H9 (cell line): ENCODE measurements around the gene GRB10. TPM values are rescaled to one million over a fixed set of nuclear protein-coding genes. Genes with fewer than 3 reads are reported as not detected.

ENCODE experiments used
- DNase-seq: peaks from one replicate; pipeline ENCODE4 v3.0.0-alpha.2; 2017
- H2AFZ ChIP-seq: one replicate; pipeline ENCODE4 v1.6.1; 2013; ENCODE audit warnings: mild to moderate bottlenecking, low read length, control low read depth, moderate library complexity
- H2AK5ac ChIP-seq: 2 replicates; pipeline ENCODE4 v1.6.1; 2013; ENCODE audit warnings: low read length, control low read depth, mixed read lengths; ENCODE audit not compliant: insufficient read length
- H2BK120ac ChIP-seq: one replicate; pipeline ENCODE4 v1.6.1; 2013; ENCODE audit warnings: low read depth, mild to moderate bottlenecking, low read length, control low read depth, inconsistent platforms; ENCODE audit not compliant: poor library complexity, severe bottlenecking
- H2BK12ac ChIP-seq: 2 replicates; pipeline ENCODE4 v1.6.1; 2013; ENCODE audit warnings: low read length, control low read depth, mixed read lengths, low read depth; ENCODE audit not compliant: insufficient read length
- H2BK15ac ChIP-seq: 2 replicates; pipeline ENCODE4 v1.6.1; 2013; ENCODE audit warnings: low read depth, low read length, control low read depth
- H2BK20ac ChIP-seq: one replicate; pipeline ENCODE4 v1.6.1; 2013; ENCODE audit warnings: low read depth, mild to moderate bottlenecking, low read length, control low read depth, inconsistent platforms; ENCODE audit not compliant: poor library complexity, severe bottlenecking
- H2BK5ac ChIP-seq: 2 replicates; pipeline ENCODE4 v1.6.1; 2013; ENCODE audit warnings: low read length, control low read depth, mixed read lengths; ENCODE audit not compliant: insufficient read length
- H3K14ac ChIP-seq: 2 replicates; pipeline ENCODE4 v1.6.1; 2013; ENCODE audit warnings: low read length, control low read depth; ENCODE audit not compliant: insufficient read depth
- H3K18ac ChIP-seq: 2 replicates; pipeline ENCODE4 v1.6.1; 2013; ENCODE audit warnings: low read depth, mild to moderate bottlenecking, mixed read lengths, low read length, control low read depth; ENCODE audit not compliant: insufficient read length
- H3K23ac ChIP-seq: 2 replicates; pipeline ENCODE4 v1.6.1; 2013; ENCODE audit warnings: low read length, control low read depth, mixed read lengths, low read depth; ENCODE audit not compliant: insufficient read length
- H3K23me2 ChIP-seq: 2 replicates; pipeline ENCODE4 v1.6.1; 2013; ENCODE audit warnings: low read depth, mild to moderate bottlenecking, mixed read lengths, low read length, control low read depth; ENCODE audit not compliant: insufficient read length, poor library complexity, severe bottlenecking
- H3K27ac ChIP-seq: 2 replicates; pipeline ENCODE4 v1.5.1; 2013; ENCODE audit warnings: low read length, control low read depth, mixed read lengths, low read depth; ENCODE audit not compliant: insufficient read length
- H3K27me3 ChIP-seq: 2 replicates; pipeline ENCODE4 v1.6.1; 2013; ENCODE audit warnings: low read length, control low read depth, inconsistent platforms; ENCODE audit not compliant: insufficient read depth
- H3K4ac ChIP-seq: 2 replicates; pipeline ENCODE4 v1.6.1; 2013; ENCODE audit warnings: low read depth, mild to moderate bottlenecking, control low read depth, inconsistent platforms, low read length, moderate library complexity
- H3K4me1 ChIP-seq: 2 replicates; pipeline ENCODE4 v1.6.1; 2013; ENCODE audit warnings: low read length, control low read depth, inconsistent platforms; ENCODE audit not compliant: insufficient read depth
- H3K4me2 ChIP-seq: 2 replicates; pipeline ENCODE4 v1.6.1; 2013; ENCODE audit warnings: low read length, control low read depth, mixed read lengths; ENCODE audit not compliant: insufficient read length, insufficient read depth
- H3K56ac ChIP-seq: 2 replicates; pipeline ENCODE4 v1.6.1; 2013; ENCODE audit warnings: low read depth, mild to moderate bottlenecking, mixed read lengths, low read length, control low read depth; ENCODE audit not compliant: insufficient read length
- H3K79me1 ChIP-seq: 2 replicates; pipeline ENCODE4 v1.6.1; 2013; ENCODE audit warnings: low read depth, mild to moderate bottlenecking, moderate library complexity, low read length, control low read depth, inconsistent platforms; ENCODE audit not compliant: insufficient read depth, poor library complexity, severe bottlenecking
- H3K79me2 ChIP-seq: 2 replicates; pipeline ENCODE4 v1.6.1; 2013; ENCODE audit warnings: low read length, control low read depth, inconsistent platforms; ENCODE audit not compliant: insufficient read depth
- H3K9ac ChIP-seq: 2 replicates; pipeline ENCODE4 v1.6.1; 2013; ENCODE audit warnings: low read length, control low read depth, mixed read lengths; ENCODE audit not compliant: insufficient read length; ENCODE audit errors: extremely low read depth
- H3K9me3 ChIP-seq: one replicate; pipeline ENCODE4 v1.6.1; 2013; ENCODE audit warnings: low read depth, low read length, inconsistent platforms; ENCODE audit not compliant: control insufficient read depth
- H3T11ph ChIP-seq: one replicate; pipeline ENCODE4 v1.6.1; 2013; ENCODE audit warnings: mild to moderate bottlenecking, low read length, control low read depth, inconsistent platforms
- H4K20me1 ChIP-seq: one replicate; pipeline ENCODE4 v1.6.1; 2013; ENCODE audit not compliant: control insufficient read depth, insufficient read length, insufficient read depth
- H4K5ac ChIP-seq: 2 replicates; pipeline ENCODE4 v1.6.1; 2013; ENCODE audit warnings: low read depth, mild to moderate bottlenecking, mixed read lengths, low read length, control low read depth; ENCODE audit not compliant: insufficient read length
- H4K8ac ChIP-seq: replicated peaks from 2 replicates; pipeline ENCODE4 v1.6.1; 2013; ENCODE audit warnings: low read length, control low read depth, mixed read lengths, low read depth; ENCODE audit not compliant: insufficient read length
- H4K91ac ChIP-seq: 2 replicates; pipeline ENCODE4 v1.6.1; 2013; ENCODE audit warnings: low read depth, mild to moderate bottlenecking, moderate library complexity, mixed read lengths, low read length, control low read depth; ENCODE audit not compliant: insufficient read length
- H3K27ac Mint-ChIP-seq, 3 experiments: 2 replicates in 2 of 3; 3 replicates in 1 of 3; pipeline ENCODE4 v1.8.0; 2020 to 2021; ENCODE audit warnings: mixed read lengths in 3 of 3, mild to moderate bottlenecking in 1 of 3, moderate library complexity in 1 of 3
- H3K27me3 Mint-ChIP-seq: 2 replicates; pipeline ENCODE4 v1.8.0; 2021; ENCODE audit warnings: low read depth, mild to moderate bottlenecking, moderate library complexity, mixed read lengths
- H3K36me3 Mint-ChIP-seq, 3 experiments: 2 replicates in 2 of 3; 3 replicates in 1 of 3; pipeline ENCODE4 v1.8.0; 2020 to 2021; ENCODE audit warnings: low read depth in 3 of 3, mixed read lengths in 3 of 3; ENCODE audit not compliant: insufficient read depth in 1 of 3
- H3K4me1 Mint-ChIP-seq, 2 experiments: 2 replicates each; pipeline ENCODE4 v1.8.0; 2020; ENCODE audit warnings: mixed read lengths in 2 of 2
- H3K4me3 Mint-ChIP-seq, 2 experiments: 2 replicates in 1 of 2; 3 replicates in 1 of 2; pipeline ENCODE4 v1.8.0; 2020 to 2021; ENCODE audit warnings: mild to moderate bottlenecking in 2 of 2, mixed read lengths in 2 of 2, moderate library complexity in 1 of 2
- H3K9me3 Mint-ChIP-seq, 2 experiments: 2 replicates in 1 of 2; 3 replicates in 1 of 2; pipeline ENCODE4 v1.8.0; 2020; ENCODE audit warnings: mild to moderate bottlenecking in 2 of 2, mixed read lengths in 2 of 2, moderate library complexity in 1 of 2
- WGBS: extraction: QIAGEN DNeasy Blood & Tissue Kit; methylation state at CpG from one replicate; pipeline ENCODE4 v1.1.7; 2013; ENCODE audit warnings: missing lambda C conversion rate, low lambda C conversion rate, mixed read lengths; ENCODE audit not compliant: insufficient read length; ENCODE audit errors: extremely low coverage; 5-methylcytosine and 5-hydroxymethylcytosine counted together
- total RNA-seq: library from RNA; stranded (reverse); gene quantifications from 2 replicates; pipeline ENCODE4 v1.2.1, GENCODE V29; 2021
- TF ChIP-seq, protein P1 (sequence below): fragments of 200-600 bp; sonication (generic); conservative IDR thresholded peaks from 3 replicates; pipeline ENCODE4 v1.8.0; 2021; ENCODE audit warnings: antibody characterized with exemption, mild to moderate bottlenecking

GRB10 gene
- total RNA-seq, 1 experiment from 2014 or later: 108 TPM

DNA sequence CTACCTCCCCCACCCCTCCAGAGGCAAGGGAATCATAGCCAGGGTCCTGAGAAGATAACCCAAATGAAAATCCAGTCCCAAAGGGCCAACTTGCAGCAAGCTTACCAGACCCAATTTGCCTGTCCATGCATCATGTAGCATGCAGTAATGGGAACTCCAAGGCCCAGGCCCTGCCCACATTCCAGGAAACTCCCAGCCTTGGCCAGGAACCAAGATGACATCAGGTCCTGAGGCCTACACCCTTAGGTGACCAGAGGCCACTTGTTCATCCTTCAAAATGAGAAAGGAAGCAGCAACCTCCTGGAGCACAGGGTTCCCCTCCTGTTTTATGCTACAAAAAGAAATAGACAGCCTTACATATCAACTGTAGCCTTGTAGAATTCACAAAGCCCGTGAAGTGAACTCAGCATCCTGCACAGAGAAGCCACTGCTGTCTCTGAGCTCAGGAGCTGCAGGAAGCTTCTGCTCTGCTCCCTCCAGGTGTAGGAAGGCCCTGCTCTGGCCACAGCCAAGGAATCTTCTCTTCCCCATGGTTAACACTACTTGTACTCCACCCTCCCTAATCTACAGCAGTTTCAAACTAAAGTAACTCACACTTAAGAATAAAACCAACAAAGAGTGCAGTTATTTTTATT lies 30.3 kb upstream of the GRB10 start:
- H4K91ac ChIP-seq: no peak overlapping the region
- H3K9ac ChIP-seq: no peak overlapping the region
- no peak overlapping the region for H2BK20ac ChIP-seq
- no peak overlapping the region for H2BK120ac ChIP-seq
- Mint-ChIP-seq H3K36me3 (no peaks in the 10 kb centered on the region; a peak in 1 of 7 replicates), H3K9me3 (no peaks in the 10 kb centered on the region; a peak in 1 of 5 replicates), H3K27ac (0 out of 7 replicates have a peak overlapping the region, but pooled peaks of 2 of the 3 experiments have one; percentile 42 to 48), H3K4me3 (no peak overlapping the region), H3K4me1 (peaks cover 36 to 39% of the 10 kb centered on the region in 2 experiments), H3K27me3 (peaks cover 8% of the 10 kb centered on the region)
- no peaks in the 10 kb centered on the region for H4K20me1 ChIP-seq
- H2BK5ac ChIP-seq: no peak overlapping the region
- H2BK15ac ChIP-seq: no peak overlapping the region
- H4K8ac ChIP-seq: no peak overlapping the region
- no peak overlapping the region for H2AFZ ChIP-seq
- no peak overlapping the region for H3T11ph ChIP-seq
- H3K18ac ChIP-seq: no peak overlapping the region
- H2BK12ac ChIP-seq: peak overlapping the region; percentile 15
- no peaks in the 10 kb centered on the region for H3K23me2 ChIP-seq
- no peaks in the 10 kb centered on the region for H3K79me2 ChIP-seq
- no peaks in the 10 kb centered on the region for H3K9me3 ChIP-seq
- no peak overlapping the region for H4K5ac ChIP-seq
- H3K4me1 ChIP-seq: peaks cover 8% of the 10 kb centered on the region; the same call in 1 of the 2 replicates
- no peak for DNase-seq
- WGBS: no CpG with 5 or more reads among the region's 1 CpG
- no peak overlapping the region for H3K27ac ChIP-seq
- no peaks in the 10 kb centered on the region for H3K79me1 ChIP-seq
- no peak overlapping the region for H3K56ac ChIP-seq
- no peak overlapping the region for H3K4me2 ChIP-seq
- no peaks in the 10 kb centered on the region for H3K27me3 ChIP-seq
- H2AK5ac ChIP-seq: no peak overlapping the region
- H3K14ac ChIP-seq: no peak overlapping the region
- TF ChIP-seq, protein P1, sequence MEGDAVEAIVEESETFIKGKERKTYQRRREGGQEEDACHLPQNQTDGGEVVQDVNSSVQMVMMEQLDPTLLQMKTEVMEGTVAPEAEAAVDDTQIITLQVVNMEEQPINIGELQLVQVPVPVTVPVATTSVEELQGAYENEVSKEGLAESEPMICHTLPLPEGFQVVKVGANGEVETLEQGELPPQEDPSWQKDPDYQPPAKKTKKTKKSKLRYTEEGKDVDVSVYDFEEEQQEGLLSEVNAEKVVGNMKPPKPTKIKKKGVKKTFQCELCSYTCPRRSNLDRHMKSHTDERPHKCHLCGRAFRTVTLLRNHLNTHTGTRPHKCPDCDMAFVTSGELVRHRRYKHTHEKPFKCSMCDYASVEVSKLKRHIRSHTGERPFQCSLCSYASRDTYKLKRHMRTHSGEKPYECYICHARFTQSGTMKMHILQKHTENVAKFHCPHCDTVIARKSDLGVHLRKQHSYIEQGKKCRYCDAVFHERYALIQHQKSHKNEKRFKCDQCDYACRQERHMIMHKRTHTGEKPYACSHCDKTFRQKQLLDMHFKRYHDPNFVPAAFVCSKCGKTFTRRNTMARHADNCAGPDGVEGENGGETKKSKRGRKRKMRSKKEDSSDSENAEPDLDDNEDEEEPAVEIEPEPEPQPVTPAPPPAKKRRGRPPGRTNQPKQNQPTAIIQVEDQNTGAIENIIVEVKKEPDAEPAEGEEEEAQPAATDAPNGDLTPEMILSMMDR: no peak
- no peak overlapping the region for H3K4ac ChIP-seq
- no peak overlapping the region for H3K23ac ChIP-seq
